Measurements from ENCODE around the gene GRK5. TPM values are rescaled to one million over a fixed set of nuclear protein-coding genes. Genes with fewer than 3 reads are reported as not detected.

GRK5 gene
- total RNA-seq, 1 experiment from 2014 or later: 29.0 TPM

DNA sequence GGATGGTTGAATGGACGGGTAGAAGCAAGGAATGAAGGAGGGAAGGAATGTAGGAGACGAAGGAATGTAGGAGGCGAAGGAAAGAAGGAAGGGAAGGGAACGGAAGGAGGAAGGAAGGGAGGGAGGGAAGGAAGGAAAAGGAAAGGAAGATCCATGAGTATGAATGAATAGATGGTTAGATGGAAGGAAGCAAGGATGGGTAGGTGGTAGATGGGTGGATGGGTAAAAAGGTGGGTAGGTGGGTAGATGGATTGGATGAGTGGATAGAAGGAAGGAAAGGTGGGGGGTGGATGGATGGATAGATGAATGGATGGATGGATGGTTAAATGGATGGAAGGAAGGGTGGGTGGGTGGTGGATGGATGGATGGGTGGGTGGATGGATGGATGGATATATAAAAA, 257.7 kb downstream of the GRK5 start:
- in situ Hi-C loops (cut with HindIII; ENCODE audit: low pct_unique_long_range_greater_than_20kb, low sequenced_read_pairs) (no loop called here), intact Hi-C loops (cut with micrococcal nuclease; ENCODE audit: unreplicated experiment) (no loop called here)
- no TSS peak for BruUV-seq (replicated peaks)
- DNase-seq (ENCODE audit: low read depth, low spot score): no peak
- ChIA-PET POLR2A (no interaction called here), CTCF (no interaction called here)
- H3K27me3 ChIP-seq (ENCODE audit: control insufficient read depth, insufficient read depth, low read length): no peaks in the 10 kb centered on the region
- no peak for ATAC-seq
- TF ChIP-seq, protein P1, sequence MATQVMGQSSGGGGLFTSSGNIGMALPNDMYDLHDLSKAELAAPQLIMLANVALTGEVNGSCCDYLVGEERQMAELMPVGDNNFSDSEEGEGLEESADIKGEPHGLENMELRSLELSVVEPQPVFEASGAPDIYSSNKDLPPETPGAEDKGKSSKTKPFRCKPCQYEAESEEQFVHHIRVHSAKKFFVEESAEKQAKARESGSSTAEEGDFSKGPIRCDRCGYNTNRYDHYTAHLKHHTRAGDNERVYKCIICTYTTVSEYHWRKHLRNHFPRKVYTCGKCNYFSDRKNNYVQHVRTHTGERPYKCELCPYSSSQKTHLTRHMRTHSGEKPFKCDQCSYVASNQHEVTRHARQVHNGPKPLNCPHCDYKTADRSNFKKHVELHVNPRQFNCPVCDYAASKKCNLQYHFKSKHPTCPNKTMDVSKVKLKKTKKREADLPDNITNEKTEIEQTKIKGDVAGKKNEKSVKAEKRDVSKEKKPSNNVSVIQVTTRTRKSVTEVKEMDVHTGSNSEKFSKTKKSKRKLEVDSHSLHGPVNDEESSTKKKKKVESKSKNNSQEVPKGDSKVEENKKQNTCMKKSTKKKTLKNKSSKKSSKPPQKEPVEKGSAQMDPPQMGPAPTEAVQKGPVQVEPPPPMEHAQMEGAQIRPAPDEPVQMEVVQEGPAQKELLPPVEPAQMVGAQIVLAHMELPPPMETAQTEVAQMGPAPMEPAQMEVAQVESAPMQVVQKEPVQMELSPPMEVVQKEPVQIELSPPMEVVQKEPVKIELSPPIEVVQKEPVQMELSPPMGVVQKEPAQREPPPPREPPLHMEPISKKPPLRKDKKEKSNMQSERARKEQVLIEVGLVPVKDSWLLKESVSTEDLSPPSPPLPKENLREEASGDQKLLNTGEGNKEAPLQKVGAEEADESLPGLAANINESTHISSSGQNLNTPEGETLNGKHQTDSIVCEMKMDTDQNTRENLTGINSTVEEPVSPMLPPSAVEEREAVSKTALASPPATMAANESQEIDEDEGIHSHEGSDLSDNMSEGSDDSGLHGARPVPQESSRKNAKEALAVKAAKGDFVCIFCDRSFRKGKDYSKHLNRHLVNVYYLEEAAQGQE (IDR thresholded peaks at IDR 0.05; ENCODE audit: insufficient read depth in 1 of 2, low read depth in 2 of 2, low read length in 1 of 2): no peak
- no peak for TF ChIP-seq TCF7L2 (IDR thresholded peaks at IDR 0.05; ENCODE audit: low read depth, low read length)
- no peak for TF ChIP-seq SIN3A (IDR thresholded peaks at IDR 0.05; ENCODE audit: borderline replicate concordance, insufficient read depth, low read depth, low read length)
- no peak for TF ChIP-seq POLR2AphosphoS5 (IDR thresholded peaks at IDR 0.05; ENCODE audit: low read depth, low read length)
- TF ChIP-seq, protein P2, sequence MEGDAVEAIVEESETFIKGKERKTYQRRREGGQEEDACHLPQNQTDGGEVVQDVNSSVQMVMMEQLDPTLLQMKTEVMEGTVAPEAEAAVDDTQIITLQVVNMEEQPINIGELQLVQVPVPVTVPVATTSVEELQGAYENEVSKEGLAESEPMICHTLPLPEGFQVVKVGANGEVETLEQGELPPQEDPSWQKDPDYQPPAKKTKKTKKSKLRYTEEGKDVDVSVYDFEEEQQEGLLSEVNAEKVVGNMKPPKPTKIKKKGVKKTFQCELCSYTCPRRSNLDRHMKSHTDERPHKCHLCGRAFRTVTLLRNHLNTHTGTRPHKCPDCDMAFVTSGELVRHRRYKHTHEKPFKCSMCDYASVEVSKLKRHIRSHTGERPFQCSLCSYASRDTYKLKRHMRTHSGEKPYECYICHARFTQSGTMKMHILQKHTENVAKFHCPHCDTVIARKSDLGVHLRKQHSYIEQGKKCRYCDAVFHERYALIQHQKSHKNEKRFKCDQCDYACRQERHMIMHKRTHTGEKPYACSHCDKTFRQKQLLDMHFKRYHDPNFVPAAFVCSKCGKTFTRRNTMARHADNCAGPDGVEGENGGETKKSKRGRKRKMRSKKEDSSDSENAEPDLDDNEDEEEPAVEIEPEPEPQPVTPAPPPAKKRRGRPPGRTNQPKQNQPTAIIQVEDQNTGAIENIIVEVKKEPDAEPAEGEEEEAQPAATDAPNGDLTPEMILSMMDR (IDR thresholded peaks at IDR 0.05): no peak
- peaks cover 6% of the 10 kb centered on the region; the same call in 1 of the 2 replicates for H3K4me1 ChIP-seq (ENCODE audit: control insufficient read depth, insufficient read depth, low read length)
- H3K4me3 ChIP-seq (ENCODE audit: low read depth in 2 of 2, low read length in 2 of 2): no peak overlapping the region
- H3K9me3 ChIP-seq (ENCODE audit: control insufficient read depth, insufficient read depth, low read depth, low read length): no peaks in the 10 kb centered on the region
- no peaks in the 10 kb centered on the region for H3K36me3 ChIP-seq (ENCODE audit: control insufficient read depth, insufficient read depth, low read length)
- no peak overlapping the region for H3K27ac ChIP-seq (ENCODE audit: low read length)

DNA sequence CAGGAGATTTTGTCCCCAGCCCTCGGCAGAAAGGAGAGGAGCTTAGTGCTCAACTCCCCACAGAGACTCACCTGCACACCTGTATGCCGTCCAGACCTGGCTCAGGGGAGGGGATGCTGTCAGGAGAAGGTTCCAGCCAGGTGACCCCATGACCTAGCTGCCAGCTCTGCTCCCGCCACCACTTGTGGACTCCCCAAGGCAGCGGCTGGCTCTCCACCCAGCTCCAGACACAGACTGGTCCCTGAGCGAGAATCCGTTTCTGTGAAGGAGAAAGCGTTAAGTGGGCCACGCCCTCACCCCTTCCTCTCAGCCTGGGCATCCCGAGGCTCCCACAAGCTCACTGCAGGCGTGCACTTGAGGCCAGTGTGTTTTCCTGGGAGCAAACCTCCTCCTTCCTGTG, 258.7 kb downstream of the GRK5 start:
- CTCF ChIA-PET: interaction anchor here (0.6 kb wide), 1 partner anchor 10 kb away, joined by 3 read pairs; no protein-coding TSS in a partner anchor
- H3K27me3 ChIP-seq (ENCODE audit: control insufficient read depth, insufficient read depth, low read length): no peaks in the 10 kb centered on the region
- no peak overlapping the region for H3K27ac ChIP-seq (ENCODE audit: low read length)
- BruUV-seq (replicated peaks): no TSS peak
- intact Hi-C loops (cut with micrococcal nuclease; ENCODE audit: unreplicated experiment): no loop called here
- ATAC-seq (no peak), DNase-seq (ENCODE audit: low read depth, low spot score) (no peak)
- no peaks in the 10 kb centered on the region for H3K36me3 ChIP-seq (ENCODE audit: control insufficient read depth, insufficient read depth, low read length)
- in situ Hi-C loops (cut with HindIII; ENCODE audit: low pct_unique_long_range_greater_than_20kb, low sequenced_read_pairs): no loop called here
- no peaks in the 10 kb centered on the region for H3K9me3 ChIP-seq (ENCODE audit: control insufficient read depth, insufficient read depth, low read depth, low read length)
- POLR2A ChIA-PET: no interaction called here
- peaks cover 6% of the 10 kb centered on the region; the same call in 1 of the 2 replicates for H3K4me1 ChIP-seq (ENCODE audit: control insufficient read depth, insufficient read depth, low read length)
- H3K4me3 ChIP-seq (ENCODE audit: low read depth in 2 of 2, low read length in 2 of 2): no peak overlapping the region
- no peak for TF ChIP-seq TCF7L2 (IDR thresholded peaks at IDR 0.05; ENCODE audit: low read depth, low read length)
- TF ChIP-seq SIN3A (IDR thresholded peaks at IDR 0.05; ENCODE audit: borderline replicate concordance, insufficient read depth, low read depth, low read length): no peak
- TF ChIP-seq, protein P1 (IDR thresholded peaks at IDR 0.05; ENCODE audit: insufficient read depth in 1 of 2, low read depth in 2 of 2, low read length in 1 of 2): no peak
- TF ChIP-seq, protein P2 (IDR thresholded peaks at IDR 0.05): no peak
- no peak for TF ChIP-seq POLR2AphosphoS5 (IDR thresholded peaks at IDR 0.05; ENCODE audit: low read depth, low read length)

All from Panc1 (cell line).